ENCODE measurements around the gene LOXHD1.

DNA sequence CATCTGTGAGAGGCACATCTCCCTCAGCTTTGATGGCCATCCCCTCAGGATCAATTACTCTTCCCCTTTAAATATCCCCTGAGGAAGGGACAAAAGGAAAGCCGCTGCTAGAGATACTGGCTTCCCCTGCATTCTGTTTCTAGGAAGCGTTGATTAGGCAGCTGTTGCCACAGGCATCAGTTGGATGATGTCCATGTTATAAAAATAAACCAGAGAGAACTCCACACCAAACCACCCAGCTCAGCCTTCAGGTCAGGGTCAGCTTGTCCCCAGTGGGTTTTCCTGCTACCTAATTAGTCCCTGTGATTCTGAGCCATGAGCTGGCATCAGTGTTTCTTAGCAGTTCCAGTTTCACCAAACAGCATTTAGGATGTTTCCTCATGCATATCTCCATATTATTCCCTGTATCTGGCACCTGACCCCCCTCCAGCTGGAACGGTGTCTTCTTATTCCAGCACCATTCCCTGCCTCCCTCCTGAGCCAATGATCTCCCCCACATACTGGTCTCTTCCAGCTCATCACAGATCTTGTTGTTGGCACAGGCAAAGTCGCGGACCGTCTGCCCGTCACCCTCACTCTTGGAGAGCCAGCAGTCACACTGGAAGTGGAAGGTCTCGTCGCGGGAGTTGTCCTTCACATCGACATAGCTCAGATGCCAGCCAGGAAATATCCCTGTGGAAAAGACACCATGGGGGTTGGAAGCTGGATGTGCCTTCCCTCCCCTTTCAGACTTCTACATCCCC, 168.4 kb downstream of the LOXHD1 start:
- TF ChIP-seq, protein P1, sequence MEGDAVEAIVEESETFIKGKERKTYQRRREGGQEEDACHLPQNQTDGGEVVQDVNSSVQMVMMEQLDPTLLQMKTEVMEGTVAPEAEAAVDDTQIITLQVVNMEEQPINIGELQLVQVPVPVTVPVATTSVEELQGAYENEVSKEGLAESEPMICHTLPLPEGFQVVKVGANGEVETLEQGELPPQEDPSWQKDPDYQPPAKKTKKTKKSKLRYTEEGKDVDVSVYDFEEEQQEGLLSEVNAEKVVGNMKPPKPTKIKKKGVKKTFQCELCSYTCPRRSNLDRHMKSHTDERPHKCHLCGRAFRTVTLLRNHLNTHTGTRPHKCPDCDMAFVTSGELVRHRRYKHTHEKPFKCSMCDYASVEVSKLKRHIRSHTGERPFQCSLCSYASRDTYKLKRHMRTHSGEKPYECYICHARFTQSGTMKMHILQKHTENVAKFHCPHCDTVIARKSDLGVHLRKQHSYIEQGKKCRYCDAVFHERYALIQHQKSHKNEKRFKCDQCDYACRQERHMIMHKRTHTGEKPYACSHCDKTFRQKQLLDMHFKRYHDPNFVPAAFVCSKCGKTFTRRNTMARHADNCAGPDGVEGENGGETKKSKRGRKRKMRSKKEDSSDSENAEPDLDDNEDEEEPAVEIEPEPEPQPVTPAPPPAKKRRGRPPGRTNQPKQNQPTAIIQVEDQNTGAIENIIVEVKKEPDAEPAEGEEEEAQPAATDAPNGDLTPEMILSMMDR (CRISPR knock-in tag; IDR thresholded peaks at IDR 0.05): no peak
- TF ChIP-seq MYC (CRISPR knock-in tag; IDR thresholded peaks at IDR 0.05; ENCODE audit: borderline replicate concordance): no peak
- TF ChIP-seq HNRNPUL1 (IDR thresholded peaks at IDR 0.05; ENCODE audit: low read depth, low read length): no peak
- no peak for TF ChIP-seq RBM22 (optimal IDR thresholded peaks at IDR 0.05; ENCODE audit: low read length)
